ENCODE measurements around the gene ERC1. TPM values are rescaled to one million over a fixed set of nuclear protein-coding genes. Genes with fewer than 3 reads are reported as not detected.

ERC1 gene
- polyA plus RNA-seq, 1 donor from 2014 or later, result 7.1 TPM

DNA sequence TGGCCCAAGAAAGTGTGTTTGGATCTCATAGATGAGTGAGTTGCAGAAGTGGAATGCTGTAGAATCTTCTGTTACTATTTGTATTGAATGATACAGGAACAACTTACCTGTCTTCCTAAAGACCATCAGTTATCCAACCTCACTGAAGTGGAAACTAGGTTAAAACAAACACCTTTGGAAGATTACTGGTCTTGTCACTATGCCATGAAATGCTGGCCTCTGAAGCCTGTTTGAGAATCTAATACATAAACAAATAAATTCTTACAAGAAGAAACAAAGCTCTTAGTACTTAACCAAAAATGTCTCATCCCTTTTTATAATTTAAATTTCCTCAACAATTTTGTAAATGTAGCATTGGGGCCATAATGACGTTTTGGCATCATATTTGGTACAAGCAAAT lies 448.2 kb downstream of the ERC1 start:
- H3K9ac ChIP-seq (ENCODE audit: low read length), result no peak overlapping the region
- H3K36me3 ChIP-seq (ENCODE audit: insufficient read depth, low read length), result no peaks in the 10 kb centered on the region
- no peaks in the 10 kb centered on the region for H3K9me2 ChIP-seq (ENCODE audit: insufficient read depth, low read length)
- no peaks in the 10 kb centered on the region for H4K20me1 ChIP-seq (ENCODE audit: insufficient read depth)
- no peak overlapping the region for H3K27ac ChIP-seq (ENCODE audit: low read length)
- no peak overlapping the region for H2AFZ ChIP-seq (ENCODE audit: low read depth, low read length)
- H3K4me3 ChIP-seq (ENCODE audit: low read length), result no peak overlapping the region
- TF ChIP-seq, protein P1, sequence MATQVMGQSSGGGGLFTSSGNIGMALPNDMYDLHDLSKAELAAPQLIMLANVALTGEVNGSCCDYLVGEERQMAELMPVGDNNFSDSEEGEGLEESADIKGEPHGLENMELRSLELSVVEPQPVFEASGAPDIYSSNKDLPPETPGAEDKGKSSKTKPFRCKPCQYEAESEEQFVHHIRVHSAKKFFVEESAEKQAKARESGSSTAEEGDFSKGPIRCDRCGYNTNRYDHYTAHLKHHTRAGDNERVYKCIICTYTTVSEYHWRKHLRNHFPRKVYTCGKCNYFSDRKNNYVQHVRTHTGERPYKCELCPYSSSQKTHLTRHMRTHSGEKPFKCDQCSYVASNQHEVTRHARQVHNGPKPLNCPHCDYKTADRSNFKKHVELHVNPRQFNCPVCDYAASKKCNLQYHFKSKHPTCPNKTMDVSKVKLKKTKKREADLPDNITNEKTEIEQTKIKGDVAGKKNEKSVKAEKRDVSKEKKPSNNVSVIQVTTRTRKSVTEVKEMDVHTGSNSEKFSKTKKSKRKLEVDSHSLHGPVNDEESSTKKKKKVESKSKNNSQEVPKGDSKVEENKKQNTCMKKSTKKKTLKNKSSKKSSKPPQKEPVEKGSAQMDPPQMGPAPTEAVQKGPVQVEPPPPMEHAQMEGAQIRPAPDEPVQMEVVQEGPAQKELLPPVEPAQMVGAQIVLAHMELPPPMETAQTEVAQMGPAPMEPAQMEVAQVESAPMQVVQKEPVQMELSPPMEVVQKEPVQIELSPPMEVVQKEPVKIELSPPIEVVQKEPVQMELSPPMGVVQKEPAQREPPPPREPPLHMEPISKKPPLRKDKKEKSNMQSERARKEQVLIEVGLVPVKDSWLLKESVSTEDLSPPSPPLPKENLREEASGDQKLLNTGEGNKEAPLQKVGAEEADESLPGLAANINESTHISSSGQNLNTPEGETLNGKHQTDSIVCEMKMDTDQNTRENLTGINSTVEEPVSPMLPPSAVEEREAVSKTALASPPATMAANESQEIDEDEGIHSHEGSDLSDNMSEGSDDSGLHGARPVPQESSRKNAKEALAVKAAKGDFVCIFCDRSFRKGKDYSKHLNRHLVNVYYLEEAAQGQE (IDR thresholded peaks at IDR 0.05; ENCODE audit: borderline replicate concordance), result no peak
- no peak for TF ChIP-seq RAD21 (conservative IDR thresholded peaks at IDR 0.05)
- no peak for TF ChIP-seq MXI1 (conservative IDR thresholded peaks at IDR 0.05; ENCODE audit: poor library complexity, severe bottlenecking)
- TF ChIP-seq EP300 (conservative IDR thresholded peaks at IDR 0.05; ENCODE audit: poor library complexity, severe bottlenecking), result no peak
- TF ChIP-seq, protein P2, sequence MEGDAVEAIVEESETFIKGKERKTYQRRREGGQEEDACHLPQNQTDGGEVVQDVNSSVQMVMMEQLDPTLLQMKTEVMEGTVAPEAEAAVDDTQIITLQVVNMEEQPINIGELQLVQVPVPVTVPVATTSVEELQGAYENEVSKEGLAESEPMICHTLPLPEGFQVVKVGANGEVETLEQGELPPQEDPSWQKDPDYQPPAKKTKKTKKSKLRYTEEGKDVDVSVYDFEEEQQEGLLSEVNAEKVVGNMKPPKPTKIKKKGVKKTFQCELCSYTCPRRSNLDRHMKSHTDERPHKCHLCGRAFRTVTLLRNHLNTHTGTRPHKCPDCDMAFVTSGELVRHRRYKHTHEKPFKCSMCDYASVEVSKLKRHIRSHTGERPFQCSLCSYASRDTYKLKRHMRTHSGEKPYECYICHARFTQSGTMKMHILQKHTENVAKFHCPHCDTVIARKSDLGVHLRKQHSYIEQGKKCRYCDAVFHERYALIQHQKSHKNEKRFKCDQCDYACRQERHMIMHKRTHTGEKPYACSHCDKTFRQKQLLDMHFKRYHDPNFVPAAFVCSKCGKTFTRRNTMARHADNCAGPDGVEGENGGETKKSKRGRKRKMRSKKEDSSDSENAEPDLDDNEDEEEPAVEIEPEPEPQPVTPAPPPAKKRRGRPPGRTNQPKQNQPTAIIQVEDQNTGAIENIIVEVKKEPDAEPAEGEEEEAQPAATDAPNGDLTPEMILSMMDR (IDR thresholded peaks at IDR 0.05; ENCODE audit: poor library complexity, severe bottlenecking), result no peak
- TF ChIP-seq EZH2 (IDR thresholded peaks at IDR 0.05; ENCODE audit: borderline replicate concordance, insufficient read depth, low read length, poor library complexity, severe bottlenecking), result no peak
- no peak for TF ChIP-seq POLR2AphosphoS5 (IDR thresholded peaks at IDR 0.05)
- no peak for TF ChIP-seq TAF1 (IDR thresholded peaks at IDR 0.05; ENCODE audit: low read depth)
- TF ChIP-seq SMC3 (conservative IDR thresholded peaks at IDR 0.05; ENCODE audit: poor library complexity), result no peak
- H3K79me2 ChIP-seq (replicated peaks; ENCODE audit: insufficient read depth, low read length), result no peaks in the 10 kb centered on the region
- no peaks in the 10 kb centered on the region for H3K9me3 ChIP-seq (ENCODE audit: low read length)
- no peaks in the 10 kb centered on the region for H3F3A ChIP-seq (ENCODE audit: insufficient read depth, low read length, poor library complexity, severe bottlenecking)
- no peak overlapping the region for H3K4me2 ChIP-seq (ENCODE audit: low read length)
- no peaks in the 10 kb centered on the region for H3K27me3 ChIP-seq (ENCODE audit: insufficient read depth, low read depth, low read length)

- Histone ChIP-seq H4K20me1 (ENCODE audit: insufficient read depth) (no peaks in the 10 kb centered on the region), H3K9me2 (ENCODE audit: insufficient read depth, low read length) (no peaks in the 10 kb centered on the region), H3K4me3 (ENCODE audit: low read length) (no peak overlapping the region), H3K9ac (ENCODE audit: low read length) (no peak overlapping the region), H3K4me2 (ENCODE audit: low read length) (no peak overlapping the region), H3F3A (ENCODE audit: insufficient read depth, low read length, poor library complexity, severe bottlenecking) (no peaks in the 10 kb centered on the region), H3K27me3 (ENCODE audit: insufficient read depth, low read depth, low read length) (no peaks in the 10 kb centered on the region), H3K27ac (ENCODE audit: low read length) (no peak overlapping the region), H3K9me3 (ENCODE audit: low read length) (no peaks in the 10 kb centered on the region), H2AFZ (ENCODE audit: low read depth, low read length) (no peak overlapping the region), H3K79me2 (replicated peaks; ENCODE audit: insufficient read depth, low read length) (no peaks in the 10 kb centered on the region), H3K36me3 (ENCODE audit: insufficient read depth, low read length) (no peaks in the 10 kb centered on the region)
- TF ChIP-seq TAF1 (IDR thresholded peaks at IDR 0.05; ENCODE audit: low read depth) (no peak), EZH2 (IDR thresholded peaks at IDR 0.05; ENCODE audit: borderline replicate concordance, insufficient read depth, low read length, poor library complexity, severe bottlenecking) (no peak), SMC3 (conservative IDR thresholded peaks at IDR 0.05; ENCODE audit: poor library complexity) (no peak), RAD21 (conservative IDR thresholded peaks at IDR 0.05) (no peak), EP300 (conservative IDR thresholded peaks at IDR 0.05; ENCODE audit: poor library complexity, severe bottlenecking) (no peak), POLR2AphosphoS5 (IDR thresholded peaks at IDR 0.05) (no peak), MXI1 (conservative IDR thresholded peaks at IDR 0.05; ENCODE audit: poor library complexity, severe bottlenecking) (no peak)
- TF ChIP-seq, protein P1 (IDR thresholded peaks at IDR 0.05; ENCODE audit: borderline replicate concordance), result no peak
- TF ChIP-seq, protein P2 (IDR thresholded peaks at IDR 0.05; ENCODE audit: poor library complexity, severe bottlenecking), result no peak
Measured at GRCh38 chr12:1439687-1440086, 448.7 kb downstream of the ERC1 start.

All from neural cell (in vitro differentiated cells).